HG02610 (cell line): ENCODE results near the gene COX7B.
"Not testable (repeated sequence)": the region's sequence is repeated elsewhere in the genome, so short reads cannot be mapped to it uniquely, and the experiment has no call there.

ENCODE experiments used
- ATAC-seq: cut with Tn5 transposase; IDR thresholded peaks from one replicate; pipeline ENCODE4 v1.9.1; 2021; ENCODE audit warnings: mild to moderate bottlenecking, moderate library complexity; ENCODE audit not compliant: unreplicated experiment

The COX7B gene

DNA sequence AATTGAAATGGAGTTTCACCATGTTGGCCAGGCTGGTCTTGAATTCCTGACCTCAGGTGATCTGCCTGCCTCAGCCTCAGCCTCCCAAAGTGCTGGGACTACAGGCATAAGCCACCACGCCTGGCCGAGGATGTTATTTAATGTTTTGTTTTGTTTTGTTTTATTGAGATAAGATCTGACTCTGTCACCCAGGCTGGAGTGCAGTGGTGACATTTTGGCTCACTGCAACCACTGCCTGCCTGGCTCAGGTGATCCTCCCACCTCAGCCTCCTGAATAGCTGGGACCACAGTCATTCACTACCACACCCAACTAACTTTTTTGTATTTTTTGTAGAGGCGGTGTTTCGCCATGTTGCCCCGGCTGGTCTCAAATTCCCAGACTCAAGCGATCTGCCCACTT lies 45.8 kb downstream of the COX7B start:
- not testable (repeated sequence) for ATAC-seq

DNA sequence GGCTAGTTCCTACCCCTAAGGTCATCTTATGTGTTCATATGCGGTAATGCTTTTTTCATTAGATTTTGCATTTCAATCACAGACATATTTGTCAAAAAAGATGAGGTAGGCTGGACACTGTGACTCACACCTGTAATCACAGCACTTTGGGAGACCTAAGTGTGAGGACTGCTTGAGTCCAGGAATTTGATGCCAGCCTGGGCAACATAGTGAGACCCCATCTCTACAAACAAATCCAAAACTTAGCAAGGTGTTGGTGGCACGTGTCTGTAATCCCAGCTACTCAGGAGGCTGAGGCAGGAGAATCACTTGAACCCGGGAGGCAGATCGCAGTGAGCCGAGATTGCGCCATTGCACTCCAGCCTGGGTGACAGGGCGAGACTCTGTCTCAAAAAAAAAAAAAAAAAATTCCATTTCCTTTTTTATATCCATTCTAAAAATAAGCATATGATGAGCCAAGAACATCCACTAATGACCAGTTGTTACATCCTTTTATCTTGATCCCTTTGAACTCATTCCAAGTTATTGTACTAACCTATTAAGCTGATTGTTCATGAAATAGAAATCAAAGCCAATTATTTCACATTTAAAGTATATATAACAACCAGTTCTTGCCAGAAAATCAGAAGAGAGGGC lies 46.8 kb downstream of the COX7B start:
- ATAC-seq: no peak

DNA sequence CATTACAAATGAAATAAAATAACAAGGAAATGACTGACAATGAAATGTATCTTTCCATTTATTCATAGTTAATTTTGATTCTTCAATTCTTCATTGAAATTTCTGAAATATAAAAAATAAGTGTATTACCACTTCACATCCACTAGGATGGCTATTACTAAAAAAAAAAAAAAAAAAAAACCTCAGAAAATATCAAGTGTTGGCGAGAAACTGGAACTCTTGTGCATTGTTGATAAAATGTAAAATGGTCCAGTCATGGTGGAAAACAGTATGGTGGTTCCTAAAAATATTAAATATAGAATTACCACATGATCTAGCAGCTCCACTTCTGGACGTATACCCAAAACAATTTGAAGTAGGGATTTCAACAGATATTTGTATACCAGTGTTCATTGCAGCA lies 47.3 kb downstream of the COX7B start:
- ATAC-seq: no peak

DNA sequence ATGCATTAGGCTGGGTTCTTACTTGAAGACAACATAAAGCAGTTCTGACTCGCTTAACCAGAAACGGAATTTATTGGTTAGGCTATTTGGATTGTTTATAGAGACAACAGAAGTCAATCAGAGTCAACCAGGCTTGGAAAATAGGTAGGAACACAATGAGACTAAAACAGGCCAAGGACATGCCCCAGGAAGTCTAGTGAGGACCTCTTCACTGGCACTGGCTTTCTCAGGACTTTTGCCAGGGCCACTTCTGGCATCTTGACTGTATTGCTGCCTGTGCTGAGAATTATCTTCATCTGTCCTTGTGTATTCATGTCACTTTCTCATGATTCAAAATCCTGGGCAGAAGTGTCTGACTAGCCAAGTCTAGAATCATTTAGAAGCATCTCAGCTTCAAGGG lies 50.6 kb downstream of the COX7B start:
- no peak for ATAC-seq

DNA sequence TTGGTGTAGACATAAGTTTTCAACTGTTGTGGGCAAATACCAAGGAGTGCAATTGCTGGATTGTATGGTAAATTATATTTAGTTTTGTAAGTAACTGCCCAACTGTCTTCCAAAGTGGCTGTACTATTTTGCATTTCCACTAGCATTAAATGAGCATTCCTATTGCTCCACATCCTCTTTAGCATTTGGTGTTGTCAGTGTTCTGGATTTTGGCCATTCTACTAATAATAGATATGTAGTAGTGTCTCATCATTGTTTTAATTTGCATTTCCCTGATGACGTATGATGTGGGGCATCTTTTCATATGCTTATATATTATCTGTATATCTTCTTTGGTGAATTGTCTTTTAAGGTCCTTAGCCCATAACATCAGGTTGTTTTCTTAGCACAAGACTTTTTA lies 52.9 kb downstream of the COX7B start:
- ATAC-seq: no peak

DNA sequence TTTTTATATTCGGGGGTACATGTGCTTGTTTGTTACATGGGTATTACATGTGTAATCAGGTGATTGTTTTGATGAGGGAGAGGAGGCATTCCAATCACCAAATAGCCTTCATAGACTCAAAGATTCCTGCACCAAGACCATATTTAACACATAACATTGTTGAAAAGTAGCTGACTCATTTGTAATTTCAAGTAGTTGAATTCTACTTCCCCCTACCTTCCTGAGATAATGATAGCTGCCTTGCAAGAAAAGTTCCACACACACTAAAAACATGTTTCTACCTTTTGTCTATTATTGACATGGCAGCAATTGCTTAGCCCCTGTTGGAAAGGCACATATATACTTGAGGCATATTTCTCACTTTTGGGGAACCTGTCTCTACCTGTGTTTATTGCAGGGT lies 54.0 kb downstream of the COX7B start:
- ATAC-seq: no peak

DNA sequence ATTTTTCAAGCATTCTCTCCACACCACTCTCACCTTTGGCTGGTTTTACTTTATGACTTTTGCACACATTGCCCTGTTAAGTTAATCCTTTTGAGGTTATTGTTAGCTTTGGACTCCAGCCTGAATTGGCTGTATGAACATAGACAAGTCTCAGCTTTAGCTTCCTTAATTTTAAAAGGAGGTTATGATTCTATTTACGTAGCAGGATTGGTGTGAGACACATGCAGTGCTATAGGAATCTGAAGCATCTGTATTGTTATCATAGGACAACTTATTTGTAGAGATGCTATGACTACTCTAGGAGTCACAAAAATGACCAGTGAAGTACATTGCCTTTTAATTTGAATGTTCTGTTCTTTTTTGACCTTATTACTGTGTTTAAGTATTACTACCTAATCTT lies 54.4 kb downstream of the COX7B start:
- no peak for ATAC-seq
